ENCODE measurements around the gene STT3A. TPM values are rescaled to one million over a fixed set of nuclear protein-coding genes. Genes with fewer than 3 reads are reported as not detected.

STT3A gene
- total and polyA plus RNA-seq, 3 donors from 2014 or later = 83.3 to 147 (median 86.0) TPM

- TF ChIP-seq CTCF (IDR thresholded peaks at IDR 0.05) = no peak
- no peak for TF ChIP-seq POLR2A (IDR thresholded peaks at IDR 0.05)
- H3K36me3 ChIP-seq (ENCODE audit: low read depth, missing control alignments) = no peaks in the 10 kb centered on the region
- intact Hi-C loops (cut with DNase I; ENCODE audit: low total_unique reads) = no loop called here
- no peak for DNase-seq
- H3K27ac ChIP-seq = no peak overlapping the region
- H3K9me3 ChIP-seq = no peaks in the 10 kb centered on the region
- H3K4me3 ChIP-seq = no peak overlapping the region
- WGBS, 2 donors = 91 to 94% methylated on average over 3 of the region's 3 CpGs
- no peaks in the 10 kb centered on the region for H3K4me1 ChIP-seq
- no peaks in the 10 kb centered on the region for H3K27me3 ChIP-seq
These were observed 28.3 kb upstream of the STT3A start for GRCh38 chr11:125564357-125564756.

- TF ChIP-seq POLR2A (IDR thresholded peaks at IDR 0.05) (no peak), CTCF (IDR thresholded peaks at IDR 0.05) (no peak)
- Histone ChIP-seq H3K9me3 (no peaks in the 10 kb centered on the region), H3K27ac (no peak overlapping the region), H3K36me3 (ENCODE audit: low read depth, missing control alignments) (no peaks in the 10 kb centered on the region), H3K27me3 (no peaks in the 10 kb centered on the region), H3K4me3 (no peak overlapping the region), H3K4me1 (peaks cover 13% of the 10 kb centered on the region)
- WGBS, 2 donors = 94 to 99% methylated on average over 3 to 4 of the region's 4 CpGs
- no peak for DNase-seq
- intact Hi-C loops (cut with DNase I; ENCODE audit: low total_unique reads) = no loop called here
These were observed 26.4 kb upstream of the STT3A start for GRCh38 chr11:125566235-125566634.

GRCh38 chr11:125568970-125569914, 23.4 kb upstream of the STT3A start, which contains the start of gene EI24:
Gene EI24, plus strand, starts transcription at chr11:125569477. Its CDS starts 3,051 bp downstream, at chr11:125572528.
- WGBS, 2 donors = 0 to 1% methylated on average over 24 to 53 of the region's 83 CpGs
- no peaks in the 10 kb centered on the region for H3K9me3 ChIP-seq
- H3K27ac ChIP-seq = peak within 1 kb of the TSS; percentile 81 to 85
- peak; percentile 93 for DNase-seq
- H3K4me1 ChIP-seq = peaks cover 13% of the 10 kb centered on the region
- intact Hi-C loops (cut with DNase I; ENCODE audit: low total_unique reads) = no loop called here
- peak within 1 kb of the TSS; percentile 90 to 94 for H3K4me3 ChIP-seq
- TF ChIP-seq POLR2A (IDR thresholded peaks at IDR 0.05) = no peak
- TF ChIP-seq CTCF (IDR thresholded peaks at IDR 0.05) = peak; percentile 43 to 66 (median 66)
- H3K36me3 ChIP-seq (ENCODE audit: low read depth, missing control alignments) = no peaks in the 10 kb centered on the region
- no peaks in the 10 kb centered on the region for H3K27me3 ChIP-seq

GRCh38 chr11:125569915-125570621, 22.6 kb upstream of the STT3A start:
- Histone ChIP-seq H3K27me3 (no peaks in the 10 kb centered on the region), H3K4me1 (peaks cover 13% of the 10 kb centered on the region), H3K27ac (peak overlapping the region; percentile 81 to 85), H3K4me3 (peak overlapping the region; percentile 90 to 94), H3K36me3 (ENCODE audit: low read depth, missing control alignments) (no peaks in the 10 kb centered on the region), H3K9me3 (no peaks in the 10 kb centered on the region)
- DNase-seq = no peak
- intact Hi-C loops (cut with DNase I; ENCODE audit: low total_unique reads) = no loop called here
- WGBS, 2 donors = 0 to 4% methylated on average over 7 to 9 of the region's 9 CpGs
- no peak for TF ChIP-seq POLR2A (IDR thresholded peaks at IDR 0.05)
- TF ChIP-seq CTCF (IDR thresholded peaks at IDR 0.05) = no peak

All from testis (tissue), 3 donors.